Adipose tissue (tissue), 3 donors: Measurements from ENCODE around the gene COL7A1. TPM values are rescaled to one million over a fixed set of nuclear protein-coding genes. Genes with fewer than 3 reads are reported as not detected.

ENCODE experiments used
- H3K27ac ChIP-seq: one replicate; pipeline ENCODE4 v1.5.1; 2013; ENCODE audit warnings: low read depth, low read length
- WGBS, 3 donors: extraction: QIAGEN DNeasy Blood & Tissue Kit; methylation state at CpG; one replicate each; pipeline ENCODE4 v1.1.7; 2013; 5-methylcytosine and 5-hydroxymethylcytosine counted together
- polyA plus RNA-seq, 3 donors: library from polyadenylated mRNA; stranded (reverse); fragments of 200-250 nt; gene quantifications; one replicate each; pipeline ENCODE4 v1.2.3, GENCODE V29; 2013
- donor health status: healthy with polysubstance abuse.
- donor health status: Bipolar disorder and iron deficiency.
- donor health status: healthy.

COL7A1 gene
- polyA plus RNA-seq, 3 donors = 1.4 to 10.3 (median 2.2) TPM

DNA sequence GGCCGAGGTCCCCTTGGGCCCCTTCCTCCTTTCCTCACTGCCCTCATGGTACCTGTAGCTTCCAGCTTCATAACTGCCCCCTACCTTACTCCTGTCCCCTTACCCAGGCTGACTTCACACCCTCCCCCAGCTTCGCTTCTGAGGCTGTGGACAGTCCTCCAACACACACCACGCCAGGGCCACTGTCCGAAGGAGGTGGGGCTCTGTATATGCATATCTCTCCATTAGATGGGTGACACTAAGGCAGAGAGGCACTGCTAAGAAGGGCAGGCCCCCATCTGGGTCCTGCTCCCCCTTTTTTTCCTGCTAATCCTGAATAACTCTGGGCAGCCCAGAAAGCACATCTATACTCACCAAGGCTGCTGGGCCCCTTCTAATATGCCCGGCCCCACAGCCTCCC is 1.0 kb upstream of the COL7A1 start:
- H3K27ac ChIP-seq = no peak overlapping the region
- WGBS, 3 donors = 56 to 82% (median 79%) methylated on average over 5 of the region's 5 CpGs

DNA sequence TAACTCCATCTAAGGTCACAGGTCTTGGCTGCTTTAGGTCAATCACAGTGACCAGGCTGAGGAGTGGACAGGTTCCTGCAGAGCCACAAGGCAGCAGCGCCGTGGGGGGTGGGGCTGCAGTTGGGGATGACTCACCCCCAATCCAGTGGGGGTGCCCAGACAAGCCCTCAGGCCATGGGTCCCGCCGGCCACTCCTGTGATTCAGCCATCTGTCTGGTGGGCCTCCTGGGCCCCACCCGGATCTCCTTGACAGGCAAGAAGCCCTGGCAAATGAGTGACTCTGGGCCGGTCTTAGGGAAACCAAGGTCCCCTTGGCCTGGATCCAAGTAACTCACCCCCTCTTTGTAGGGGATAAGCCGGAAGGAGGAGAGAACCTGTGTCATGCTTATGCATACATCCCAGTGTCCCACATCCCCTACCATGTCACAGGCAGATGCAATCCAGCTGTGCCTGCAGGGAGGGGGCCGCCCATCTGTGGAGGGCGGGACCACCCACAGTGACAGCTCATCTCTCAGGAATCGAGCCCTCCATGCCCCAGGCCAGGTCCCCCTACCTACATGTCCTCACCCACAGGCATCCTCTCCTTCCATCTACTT is 495 bp upstream of the COL7A1 start:
- no peak overlapping the region for H3K27ac ChIP-seq
- WGBS, 3 donors = 35 to 39% (median 36%) methylated on average over 10 of the region's 10 CpGs

DNA sequence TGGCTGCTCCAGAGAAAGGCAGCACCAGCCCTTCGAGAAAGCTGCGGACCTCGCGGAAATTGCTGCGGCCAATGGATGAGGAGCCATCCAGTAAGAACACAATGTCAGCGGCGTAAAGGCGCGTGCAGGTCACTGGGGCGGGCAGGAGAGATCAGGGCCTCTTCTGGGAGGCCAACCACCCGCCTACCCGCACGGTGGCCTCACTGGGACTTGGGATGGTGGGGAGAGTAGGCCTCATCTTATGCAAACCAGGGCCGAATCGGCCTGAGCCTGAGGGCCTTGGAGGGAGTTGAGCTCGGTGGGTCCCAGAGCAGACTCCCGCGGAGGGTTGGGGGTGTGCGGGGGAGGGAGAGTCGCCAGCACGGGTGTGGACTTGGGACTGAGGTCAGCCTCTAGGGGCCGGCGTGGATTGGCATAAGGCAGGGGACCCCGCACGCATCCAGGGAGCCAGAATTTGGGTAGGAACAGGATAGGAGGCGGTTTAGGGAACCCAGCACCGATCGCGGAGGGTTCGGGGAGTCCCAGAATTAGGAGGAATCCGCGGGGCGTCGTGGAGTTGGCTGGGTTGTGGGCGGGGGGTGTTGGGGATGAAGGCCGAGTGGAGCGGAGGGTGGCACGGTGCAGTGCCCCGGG is 596 bp downstream of the COL7A1 start:
- WGBS, 3 donors = 31 to 38% (median 33%) methylated on average over 32 to 39 of the region's 39 CpGs

DNA sequence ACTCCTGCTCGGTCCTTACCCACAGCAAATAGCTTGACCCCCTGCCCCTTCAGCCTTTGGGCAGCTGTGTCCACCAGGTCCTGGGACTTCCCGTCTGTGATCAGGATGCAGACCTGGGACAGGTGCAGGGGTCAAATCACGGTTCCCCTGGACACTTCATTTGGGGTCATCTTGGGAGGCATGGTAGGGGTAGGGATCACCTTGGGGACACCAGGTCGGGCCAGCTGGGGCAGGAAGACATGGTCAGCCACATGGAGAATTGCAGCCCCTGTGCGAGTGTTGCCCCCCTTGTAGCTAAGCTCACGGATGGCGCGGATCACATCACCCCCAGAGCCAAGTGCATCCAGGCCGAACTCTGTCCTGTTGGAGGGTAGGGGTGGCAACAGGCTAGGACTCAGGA is 1.8 kb downstream of the COL7A1 start:
- no peak overlapping the region for H3K27ac ChIP-seq
- WGBS, 3 donors = 87 to 94% (median 93%) methylated on average over 9 of the region's 9 CpGs

More for the DNA sequence above, 596 bp downstream of the COL7A1 start:
- no peak overlapping the region for H3K27ac ChIP-seq

DNA sequence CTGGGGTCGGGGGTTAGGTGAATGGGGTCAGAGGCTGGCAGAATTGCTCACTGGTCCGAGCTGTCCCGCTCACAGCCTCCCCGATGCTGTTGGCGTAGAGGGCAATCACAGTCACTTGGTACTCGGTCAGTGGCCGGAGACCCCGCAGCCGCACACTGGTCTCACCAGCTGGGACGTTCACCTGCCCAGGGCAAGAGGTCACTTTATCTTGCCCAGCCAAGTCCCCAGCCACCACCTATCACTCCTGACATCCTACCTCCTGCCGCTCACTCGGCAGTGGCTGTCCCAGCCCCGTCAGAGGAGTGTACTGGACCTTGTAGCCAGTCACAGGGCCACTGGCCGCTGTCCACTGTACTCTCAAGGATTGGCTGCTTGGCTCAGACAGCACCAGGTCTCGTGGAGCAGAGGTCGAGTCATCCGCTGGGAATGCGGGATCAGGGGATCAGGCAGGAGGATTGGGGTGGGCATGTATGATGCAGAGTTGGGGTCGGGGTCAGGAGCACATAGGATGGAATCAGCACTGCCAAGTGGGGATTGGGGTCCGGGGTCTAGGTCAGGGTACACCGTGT is 2.5 kb downstream of the COL7A1 start:
- WGBS, 3 donors = 86 to 93% (median 91%) methylated on average over 21 of the region's 21 CpGs
- H3K27ac ChIP-seq = no peak overlapping the region

DNA sequence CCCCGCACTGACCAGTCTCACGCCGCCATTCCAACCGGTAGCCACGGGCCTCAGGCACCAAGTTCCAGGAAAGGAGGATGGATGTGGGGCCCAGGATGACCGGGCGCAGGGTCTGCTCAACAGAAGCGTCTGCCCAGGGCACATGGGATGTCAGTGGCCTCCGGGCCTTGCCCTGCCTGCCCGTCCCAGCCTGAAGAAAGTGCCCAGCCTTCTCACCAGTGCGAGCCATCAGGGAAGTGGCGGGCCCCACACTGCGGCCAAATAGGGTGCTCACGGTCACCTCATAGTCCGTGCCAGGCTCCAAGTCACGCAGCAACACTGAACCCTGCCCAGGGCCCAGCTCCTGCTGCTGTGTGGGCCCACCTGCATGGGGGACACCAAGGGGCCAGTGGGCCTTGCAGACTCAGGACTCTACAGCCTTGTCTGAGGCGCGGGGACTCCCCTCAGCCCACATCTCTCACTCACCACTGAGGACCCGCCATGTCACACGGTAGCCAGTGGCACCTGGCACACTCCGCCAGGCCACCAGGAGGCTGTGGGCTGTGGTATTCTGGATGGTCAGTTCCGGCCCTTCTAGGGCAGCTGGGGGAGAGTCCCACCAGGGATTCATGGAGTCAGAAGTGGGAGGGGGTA is 3.1 kb downstream of the COL7A1 start:
- WGBS, 3 donors = 85 to 93% (median 89%) methylated on average over 22 of the region's 22 CpGs
- H3K27ac ChIP-seq = no peak overlapping the region

DNA sequence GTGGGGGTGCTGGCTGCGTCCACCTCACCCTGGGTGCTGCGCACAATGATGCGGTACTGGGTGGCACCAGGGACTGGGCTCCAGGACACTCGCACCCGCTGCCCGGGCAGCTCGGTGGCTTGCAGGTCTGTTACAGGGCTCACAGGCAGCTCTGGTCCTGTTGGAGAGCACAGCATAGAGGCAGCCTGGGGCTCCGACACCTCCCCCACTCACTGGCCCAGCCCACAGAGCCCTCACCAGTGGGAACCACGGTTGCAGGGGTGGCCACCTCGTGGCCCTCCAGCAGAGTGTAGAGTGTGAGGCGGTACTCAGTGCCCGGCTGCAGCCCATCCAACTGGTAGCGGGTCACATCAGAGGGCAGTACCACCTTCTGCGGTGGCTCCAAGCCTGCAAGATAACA is 3.7 kb downstream of the COL7A1 start:
- WGBS, 3 donors = 79 to 93% (median 91%) methylated on average over 14 of the region's 14 CpGs
- H3K27ac ChIP-seq = no peak overlapping the region

GRCh38 chr3:48588230-48588629 is 6.9 kb downstream of the COL7A1 start:
- 53 to 67% (median 58%) methylated on average over 14 to 15 of the region's 15 CpGs for WGBS, 3 donors
- no peak overlapping the region for H3K27ac ChIP-seq

DNA sequence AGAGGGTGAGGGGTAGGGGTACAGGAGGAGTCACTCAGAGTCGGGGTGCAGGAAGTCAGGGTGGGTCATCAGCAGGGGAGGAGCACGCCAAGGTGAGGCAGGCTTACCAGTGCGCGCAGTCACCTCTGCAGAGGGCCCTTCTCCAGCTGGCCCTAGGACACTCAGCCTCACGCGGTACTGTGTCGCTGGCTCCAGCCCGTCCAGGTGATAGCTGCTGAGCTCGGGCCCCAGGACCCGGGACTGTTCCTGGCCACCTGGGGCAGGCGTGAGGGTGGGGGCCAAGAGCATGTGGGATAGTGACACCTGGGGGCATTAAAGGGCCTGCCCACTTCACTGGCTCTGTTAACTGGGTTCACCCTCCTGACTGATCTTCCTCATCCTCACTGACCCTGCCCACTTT is 7.4 kb downstream of the COL7A1 start:
- 71 to 82% (median 73%) methylated on average over 11 of the region's 11 CpGs for WGBS, 3 donors
- no peak overlapping the region for H3K27ac ChIP-seq

- H3K27ac ChIP-seq = no peak overlapping the region
- whole genome bisulfite sequencing, 3 donors = 79 to 91% (median 83%) methylated on average over 8 of the region's 8 CpGs
Measured at GRCh38 chr3:48585411-48585810, 9.7 kb downstream of the COL7A1 start.

DNA sequence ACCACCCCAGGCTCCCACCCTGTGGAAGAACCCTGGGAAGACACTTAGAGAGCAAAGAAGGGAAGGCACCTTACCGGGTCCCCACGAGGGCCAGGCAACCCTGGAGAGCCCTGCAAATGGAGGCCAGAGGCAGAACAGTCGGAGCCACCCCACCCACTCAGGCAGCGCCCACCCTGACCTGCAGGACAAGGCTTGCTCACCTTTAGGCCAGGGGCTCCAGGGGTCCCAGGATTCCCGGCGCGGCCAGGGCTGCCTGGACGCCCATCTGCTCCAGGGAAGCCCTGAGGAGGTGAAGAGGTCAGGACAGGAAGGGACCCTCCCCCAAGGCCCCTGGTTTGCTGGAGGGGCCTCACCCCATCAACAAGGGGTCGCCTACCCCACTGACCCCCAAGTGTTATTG is 10.3 kb downstream of the COL7A1 start:
- H3K27ac ChIP-seq = no peak overlapping the region
- WGBS, 3 donors = 84 to 90% (median 87%) methylated on average over 9 of the region's 9 CpGs

- no peak overlapping the region for H3K27ac ChIP-seq
- WGBS, 3 donors = 90 to 92% (median 92%) methylated on average over 14 of the region's 14 CpGs
Measured at GRCh38 chr3:48581621-48582481, 13.3 kb downstream of the COL7A1 start.

GRCh38 chr3:48576647-48577046 is 18.5 kb downstream of the COL7A1 start:
- 69 to 85% (median 82%) methylated on average over 4 of the region's 4 CpGs for WGBS, 3 donors
- H3K27ac ChIP-seq = no peak overlapping the region

- WGBS, 3 donors = 78 to 87% (median 84%) methylated on average over 17 of the region's 17 CpGs
- H3K27ac ChIP-seq = no peak overlapping the region
Measured at GRCh38 chr3:48575366-48575765, 19.8 kb downstream of the COL7A1 start.

DNA sequence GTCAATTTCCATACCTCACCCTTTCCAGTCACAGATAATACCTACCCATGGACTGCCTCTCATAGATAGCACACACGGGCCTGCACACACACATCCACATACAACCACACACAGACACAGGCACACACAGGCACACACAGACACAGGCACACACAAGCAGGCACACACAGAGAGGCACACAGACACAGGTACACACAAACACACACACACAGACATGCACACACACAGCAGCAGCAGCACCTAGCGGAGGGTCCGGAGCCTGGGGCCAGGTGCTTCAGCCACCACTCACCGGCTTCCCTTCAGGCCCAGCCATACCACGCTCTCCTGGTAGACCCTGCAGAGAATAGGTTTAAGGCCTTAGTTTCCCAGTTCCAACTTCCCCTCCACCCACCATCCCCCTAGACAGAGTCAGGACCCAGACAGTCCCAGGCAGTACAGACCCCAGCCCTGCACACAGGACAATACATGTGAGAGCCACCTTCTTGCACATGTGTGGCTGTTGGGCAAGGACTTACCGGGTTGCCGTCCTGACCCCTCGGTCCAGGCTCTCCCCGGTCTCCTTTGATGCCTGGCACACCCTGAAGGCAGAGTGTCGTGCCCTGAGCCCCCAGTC is 21.1 kb downstream of the COL7A1 start:
- 92 to 96% (median 94%) methylated on average over 10 of the region's 10 CpGs for WGBS, 3 donors
- no peak overlapping the region for H3K27ac ChIP-seq

DNA sequence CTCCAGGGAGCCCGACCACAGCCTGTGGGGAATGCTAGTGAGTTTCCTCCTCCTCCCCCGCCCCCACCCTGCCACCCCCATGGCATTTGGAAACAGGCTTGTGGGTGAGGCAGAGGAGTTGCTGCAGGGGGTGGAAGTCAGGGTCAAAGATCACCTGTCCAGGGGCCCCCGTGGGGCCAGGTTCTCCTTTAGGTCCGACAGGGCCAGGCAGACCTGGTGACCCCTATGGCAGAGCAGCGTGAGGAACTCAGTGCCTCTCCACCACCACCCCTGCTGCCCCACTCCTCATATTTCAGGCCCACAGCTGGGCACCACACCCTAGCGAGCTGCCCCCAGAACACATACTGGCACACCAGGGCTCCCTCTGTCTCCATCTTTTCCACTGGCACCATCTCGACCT is 22.6 kb downstream of the COL7A1 start:
- WGBS, 3 donors = 84 to 92% (median 90%) methylated on average over 7 of the region's 7 CpGs
- H3K27ac ChIP-seq = no peak overlapping the region

- H3K27ac ChIP-seq = no peak overlapping the region
- 86 to 89% (median 86%) methylated on average over 12 of the region's 12 CpGs for WGBS, 3 donors
Measured at GRCh38 chr3:48571938-48572337, 23.2 kb downstream of the COL7A1 start.

- WGBS, 3 donors = 86 to 92% (median 90%) methylated on average over 18 of the region's 18 CpGs
- no peak overlapping the region for H3K27ac ChIP-seq
Measured at GRCh38 chr3:48569808-48570450, 25.2 kb downstream of the COL7A1 start.
